LNCAP (cell line): Measurements from ENCODE around the gene SRP54.

Experiments used
- CTCF ChIP-seq: fragments of 450-650 bp; IDR thresholded peaks from 2 replicates; pipeline ENCODE4 v1.5.1; 2017; ENCODE audit warnings: mild to moderate bottlenecking

Gene SRP54

GRCh38 chr14:34971381-34971780, 11.4 kb upstream of the SRP54 start:
- no peak for TF ChIP-seq CTCF

DNA sequence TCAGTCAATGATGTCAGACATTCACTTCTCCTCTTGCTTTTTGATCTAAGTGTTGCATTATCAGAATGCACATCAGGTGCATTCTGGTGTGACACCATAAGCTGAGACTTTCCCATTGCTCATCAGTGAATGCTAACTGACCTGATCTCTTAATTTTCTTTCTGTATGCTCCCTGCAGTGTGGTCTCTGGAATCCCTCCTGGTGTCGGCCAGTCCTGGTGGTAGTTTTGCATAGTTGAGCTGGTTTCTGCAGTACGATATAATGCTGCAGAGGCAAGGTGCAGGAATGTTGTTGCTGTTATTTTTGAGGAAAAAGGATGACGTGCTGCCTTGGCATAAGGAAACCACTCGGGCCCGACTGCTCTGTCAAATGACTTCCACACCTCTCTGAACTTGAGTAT, 11.0 kb upstream of the SRP54 start:
- TF ChIP-seq CTCF = no peak

DNA sequence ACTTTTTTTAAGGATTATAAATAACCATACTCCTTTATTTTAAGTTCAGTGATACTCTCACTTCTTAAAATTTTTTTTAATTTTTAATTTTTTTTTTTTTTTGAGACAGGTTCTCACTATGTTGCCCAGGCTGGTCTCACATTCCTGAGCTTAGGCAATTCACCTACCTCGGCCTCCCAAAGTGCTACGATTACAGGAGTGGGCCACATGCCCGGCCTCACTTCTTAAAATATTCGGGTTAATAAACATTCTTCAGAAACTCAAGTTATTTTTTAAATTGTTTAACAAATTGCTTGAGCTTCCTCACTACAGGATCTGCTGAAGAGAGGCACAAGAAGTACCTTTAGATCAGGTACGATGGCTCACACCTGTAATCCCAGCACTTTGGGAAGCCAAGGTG, 4.3 kb upstream of the SRP54 start:
- no peak for TF ChIP-seq CTCF

GRCh38 chr14:34980337-34980900, 2.4 kb upstream of the SRP54 start:
- TF ChIP-seq CTCF = no peak

- TF ChIP-seq CTCF = no peak; the same call in 1 of the 2 replicates
Measured at GRCh38 chr14:34981743-34982420, 910 bp upstream of the SRP54 start.

DNA sequence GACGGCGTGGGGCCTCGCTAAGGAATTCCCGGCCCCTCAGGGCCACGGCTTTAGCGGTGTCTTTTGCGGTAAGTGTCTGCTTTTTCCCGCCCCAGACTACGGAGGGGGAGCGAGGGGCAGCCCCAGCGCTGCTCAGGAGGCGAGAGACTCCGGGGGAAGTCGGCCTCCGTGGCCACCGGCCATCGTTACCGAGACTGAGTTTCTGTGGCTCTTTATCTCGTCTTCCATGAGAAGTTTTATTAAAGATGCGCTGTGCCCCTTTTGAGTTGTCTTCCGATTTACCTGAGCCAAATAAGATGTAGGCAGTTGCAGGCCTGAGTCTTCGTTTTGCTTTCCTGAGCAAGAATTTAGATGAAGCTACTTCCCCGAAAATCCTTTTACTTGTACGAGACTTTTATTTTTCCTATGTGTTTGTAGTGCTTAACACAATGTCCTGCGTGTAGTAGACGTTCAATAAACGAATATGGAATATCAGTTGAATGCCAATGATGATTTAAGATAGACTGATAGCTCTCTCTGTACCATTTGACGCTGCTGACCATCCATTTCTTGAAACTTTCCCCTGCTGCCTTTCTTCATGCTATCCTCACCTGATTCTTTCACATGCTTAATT, 462 bp downstream of the SRP54 start:
- TF ChIP-seq CTCF = no peak

GRCh38 chr14:34983786-34984185, 994 bp downstream of the SRP54 start:
- TF ChIP-seq CTCF = no peak
